Transverse colon (tissue), 4 donors: ENCODE results near the gene TBC1D17.

Experiments used
- POLR2A ChIP-seq: fragments of 450-650 bp; IDR thresholded peaks from one replicate; pipeline ENCODE4 v1.6.1; 2016; ENCODE audit warnings: antibody characterized with exemption, mild to moderate bottlenecking, moderate library complexity
- POLR2AphosphoS5 ChIP-seq, 3 donors: sonication (generic); formaldehyde crosslinking; IDR thresholded peaks; one replicate each; pipeline ENCODE4 v1.6.1; 2016; ENCODE audit warnings: antibody characterized with exemption in 3 of 3
- TF ChIP-seq, protein P1 (sequence below), 5 experiments: fragments of 200-600 bp in 3 of 5; fragments of 450-650 bp in 2 of 5; sonication (generic) in 3 of 5; IDR thresholded peaks; 1 replicate in 2 of 5; 2 replicates in 3 of 5; pipeline ENCODE4 v1.5.1; 2016 to 2017; ENCODE audit warnings: antibody characterized with exemption in 5 of 5, inconsistent platforms in 3 of 5, mild to moderate bottlenecking in 2 of 5, moderate library complexity in 1 of 5

DNA sequence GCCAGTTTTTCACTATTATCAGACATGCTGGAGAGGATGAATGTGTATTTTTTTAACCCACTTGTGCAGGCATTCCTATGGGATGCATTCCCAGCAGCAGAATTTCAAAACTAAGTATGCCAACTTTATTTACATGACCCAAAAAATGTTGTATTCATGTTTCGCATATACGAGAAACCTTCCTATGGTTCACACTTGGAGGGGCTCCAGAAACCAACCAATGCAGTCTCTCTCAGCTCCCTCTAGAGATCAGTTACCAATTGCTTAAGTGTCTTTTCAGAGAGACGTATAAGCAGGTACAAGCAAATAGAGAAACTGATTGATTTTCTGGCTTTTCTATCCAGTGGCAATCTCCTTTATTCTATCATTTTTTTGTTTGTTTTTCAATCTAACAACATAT, 32.1 kb upstream of the TBC1D17 start:
- TF ChIP-seq, protein P1, sequence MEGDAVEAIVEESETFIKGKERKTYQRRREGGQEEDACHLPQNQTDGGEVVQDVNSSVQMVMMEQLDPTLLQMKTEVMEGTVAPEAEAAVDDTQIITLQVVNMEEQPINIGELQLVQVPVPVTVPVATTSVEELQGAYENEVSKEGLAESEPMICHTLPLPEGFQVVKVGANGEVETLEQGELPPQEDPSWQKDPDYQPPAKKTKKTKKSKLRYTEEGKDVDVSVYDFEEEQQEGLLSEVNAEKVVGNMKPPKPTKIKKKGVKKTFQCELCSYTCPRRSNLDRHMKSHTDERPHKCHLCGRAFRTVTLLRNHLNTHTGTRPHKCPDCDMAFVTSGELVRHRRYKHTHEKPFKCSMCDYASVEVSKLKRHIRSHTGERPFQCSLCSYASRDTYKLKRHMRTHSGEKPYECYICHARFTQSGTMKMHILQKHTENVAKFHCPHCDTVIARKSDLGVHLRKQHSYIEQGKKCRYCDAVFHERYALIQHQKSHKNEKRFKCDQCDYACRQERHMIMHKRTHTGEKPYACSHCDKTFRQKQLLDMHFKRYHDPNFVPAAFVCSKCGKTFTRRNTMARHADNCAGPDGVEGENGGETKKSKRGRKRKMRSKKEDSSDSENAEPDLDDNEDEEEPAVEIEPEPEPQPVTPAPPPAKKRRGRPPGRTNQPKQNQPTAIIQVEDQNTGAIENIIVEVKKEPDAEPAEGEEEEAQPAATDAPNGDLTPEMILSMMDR (IDR thresholded peaks at IDR 0.05) = no peak
- TF ChIP-seq POLR2A (no peak), POLR2AphosphoS5 (IDR thresholded peaks at IDR 0.05) (no peak)
